BLaER1 treated with 17β-estradiol and CSF1 and Interleukin-3, amounts not matched to agents 10 nM and 100 nM (cell line): Measurements from ENCODE around the gene TFE3.

ENCODE experiments used
- H3K27ac ChIP-seq, 11 experiments: shearing (Covaris generic); formaldehyde crosslinking; 2 replicates each; pipeline ENCODE4 v1.8.1; 2022
- H3K27me3 ChIP-seq, 11 experiments: shearing (Covaris generic); formaldehyde crosslinking; 2 replicates each; pipeline ENCODE4 v1.8.1; 2022
- H3K36me3 ChIP-seq, 11 experiments: shearing (Covaris generic); formaldehyde crosslinking; 2 replicates each; pipeline ENCODE4 v1.8.1; 2022
- H3K4me1 ChIP-seq, 10 experiments: shearing (Covaris generic); formaldehyde crosslinking; 2 replicates each; pipeline ENCODE4 v1.8.1; 2022
- H3K4me2 ChIP-seq, 11 experiments: shearing (Covaris generic); formaldehyde crosslinking; 2 replicates each; pipeline ENCODE4 v1.8.1; 2022
- H3K4me3 ChIP-seq, 10 experiments: shearing (Covaris generic); formaldehyde crosslinking; 2 replicates each; pipeline ENCODE4 v1.8.1; 2022
- H3K9ac ChIP-seq, 11 experiments: shearing (Covaris generic); formaldehyde crosslinking; 2 replicates each; pipeline ENCODE4 v1.8.1; 2022
- H3K9me3 ChIP-seq, 11 experiments: shearing (Covaris generic); formaldehyde crosslinking; replicated peaks in 1 of 11; 2 replicates each; pipeline ENCODE4 v1.8.1; 2022
- H4K20me1 ChIP-seq, 11 experiments: shearing (Covaris generic); formaldehyde crosslinking; 2 replicates each; pipeline ENCODE4 v1.8.1; 2022
- Cebpa-rat ChIP-seq, 11 experiments: shearing (Covaris generic); IDR thresholded peaks; 2 replicates each; pipeline ENCODE4 v1.8.1; 2022

TFE3 gene

DNA sequence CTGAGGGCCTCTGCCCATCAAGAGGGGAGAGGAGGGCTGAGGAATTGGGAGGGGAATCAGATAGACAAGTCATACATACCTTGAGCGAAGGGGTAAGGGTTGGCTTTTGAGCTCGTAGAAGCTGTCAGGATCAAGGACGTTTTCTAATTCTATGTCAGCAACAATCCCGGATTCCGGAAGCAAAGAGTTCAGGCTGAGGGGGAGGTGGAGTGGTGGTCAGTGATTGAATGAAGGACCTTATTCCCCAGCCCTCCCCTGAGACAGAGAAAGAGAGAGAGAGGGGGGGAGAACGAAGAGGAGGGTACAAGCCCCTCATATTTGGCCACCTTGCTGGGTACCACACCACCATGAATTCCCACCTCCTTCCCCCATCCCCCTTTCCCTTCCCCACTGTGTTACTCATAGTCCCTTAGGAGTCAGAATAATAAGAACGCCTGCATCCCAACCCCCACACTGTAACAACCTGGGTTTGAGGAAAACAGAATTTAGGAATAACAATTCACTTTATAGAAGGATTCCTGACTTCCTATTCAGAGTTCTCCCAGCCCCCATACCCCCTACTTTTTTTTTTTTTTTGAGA is 2.7 kb downstream of the TFE3 start:
- no peak for TF ChIP-seq Cebpa-rat (IDR thresholded peaks at IDR 0.05)
- Histone ChIP-seq H3K27me3 (peaks cover 0 to 30% (median 17%) of the 10 kb centered on the region in 11 experiments; a peak in 12 of 22 replicates), H3K36me3 (peaks cover 27 to 42% (median 37%) of the 10 kb centered on the region in 11 experiments), H4K20me1 (peaks cover 0 to 17% (median 0%) of the 10 kb centered on the region in 11 experiments; a peak in 3 of 22 replicates), H3K4me2 (peak overlapping the region; percentile 71 to 91 (median 86)), H3K27ac (peak overlapping the region in 10 of 11 experiments; percentile 51 to 99 (median 94); a peak in 20 of 22 replicates), H3K9ac (peak overlapping the region; percentile 89 to 98 (median 94); a peak in 21 of 22 replicates), H3K4me1 (peaks cover 39 to 49% (median 42%) of the 10 kb centered on the region in 10 experiments), H3K9me3 (peaks cover 0 to 23% (median 2%) of the 10 kb centered on the region in 11 experiments; a peak in 7 of 22 replicates), H3K4me3 (peak overlapping the region in 9 of 10 experiments; percentile 32 to 89 (median 81); a peak in 16 of 20 replicates)

DNA sequence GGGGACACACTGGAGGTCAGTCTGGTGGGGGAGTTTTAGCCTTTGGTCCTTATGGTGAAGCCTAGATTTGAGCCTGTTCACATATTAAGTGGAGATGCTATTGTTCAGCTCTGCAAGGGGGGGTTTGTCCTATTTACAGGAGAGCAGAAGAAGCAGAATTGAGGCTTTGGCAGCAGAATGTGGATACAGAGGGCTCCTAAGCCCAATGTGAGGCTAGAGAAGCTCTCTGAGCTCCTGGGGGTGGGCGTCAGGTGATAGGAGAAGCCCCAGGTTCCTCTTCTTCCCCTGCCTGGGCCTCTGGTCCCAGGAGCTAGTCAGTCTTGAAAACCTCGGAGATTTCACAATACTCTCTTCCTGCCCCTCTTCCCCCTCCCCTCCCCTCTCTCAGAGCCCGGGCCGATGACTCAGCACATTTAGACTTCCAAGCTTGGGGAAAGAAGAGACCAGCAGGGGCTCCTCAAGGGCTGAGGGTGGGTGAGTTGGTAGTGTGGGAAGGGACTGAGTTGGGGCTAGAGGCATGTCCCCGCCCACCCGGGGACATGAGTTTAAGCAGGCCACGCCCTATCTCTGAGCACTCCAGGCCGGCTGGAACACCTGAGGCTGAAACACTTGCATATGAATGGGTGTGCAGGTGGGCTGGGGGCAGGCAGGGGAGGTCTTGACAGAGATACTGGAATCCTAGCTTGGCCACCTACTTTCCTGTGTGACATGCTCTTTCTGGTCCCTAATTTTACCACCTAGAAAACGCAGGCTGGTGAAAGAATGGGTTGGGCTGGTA is 3.4 kb downstream of the TFE3 start:
- Histone ChIP-seq H3K9ac (peak overlapping the region; percentile 79 to 97 (median 93)), H3K4me1 (peaks cover 39 to 49% (median 42%) of the 10 kb centered on the region in 10 experiments), H3K27me3 (peaks cover 0 to 32% (median 19%) of the 10 kb centered on the region in 11 experiments; a peak in 14 of 22 replicates), H3K36me3 (peaks cover 27 to 45% (median 38%) of the 10 kb centered on the region in 11 experiments), H3K27ac (peak overlapping the region in 10 of 11 experiments; percentile 51 to 99 (median 94); a peak in 21 of 22 replicates), H4K20me1 (peaks cover 0 to 17% (median 0%) of the 10 kb centered on the region in 11 experiments; a peak in 3 of 22 replicates), H3K4me3 (peak overlapping the region in 9 of 10 experiments; percentile 32 to 89 (median 81); a peak in 16 of 20 replicates), H3K4me2 (peak overlapping the region; percentile 71 to 91 (median 86)), H3K9me3 (peaks cover 0 to 23% (median 2%) of the 10 kb centered on the region in 11 experiments; a peak in 7 of 22 replicates)
- peak; percentile 36 to 90 (median 81); a peak in 16 of 22 replicates for TF ChIP-seq Cebpa-rat (IDR thresholded peaks at IDR 0.05)

DNA sequence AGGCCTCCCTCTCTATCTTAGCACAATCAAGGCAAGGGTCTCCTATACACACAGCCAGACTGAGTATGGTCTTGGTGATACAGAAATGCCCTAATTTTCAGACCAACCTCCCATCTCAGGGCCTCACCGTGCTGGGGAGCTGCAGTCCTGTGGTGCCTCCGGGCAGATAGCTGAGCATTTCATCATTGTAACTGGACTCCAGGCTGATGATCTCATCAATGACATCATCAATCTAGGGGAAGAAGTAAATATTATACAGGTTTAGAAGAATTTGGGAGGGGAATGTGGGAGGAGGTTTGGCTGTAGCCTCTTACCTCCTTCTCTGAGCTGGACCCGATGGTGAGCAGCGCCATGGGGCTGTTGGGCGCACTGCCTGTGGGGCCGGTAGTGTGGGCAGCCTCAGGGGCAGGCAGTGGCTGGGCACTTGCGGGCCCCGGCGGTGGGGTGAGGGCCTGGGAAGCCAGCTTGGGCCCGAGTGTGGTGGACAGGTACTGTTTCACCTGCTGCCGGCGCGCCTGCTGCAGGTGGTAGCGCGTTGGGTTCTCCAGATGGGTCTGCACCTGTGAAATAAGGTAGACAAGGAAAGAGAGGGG is 5.2 kb downstream of the TFE3 start:
- TF ChIP-seq Cebpa-rat (IDR thresholded peaks at IDR 0.05): no peak
- Histone ChIP-seq H3K27me3 (peaks cover 16 to 50% (median 35%) of the 10 kb centered on the region in 11 experiments; a peak in 19 of 22 replicates), H3K4me2 (peak overlapping the region in 8 of 11 experiments; percentile 80 to 91 (median 88); a peak in 12 of 22 replicates), H3K4me3 (no peak overlapping the region), H3K9me3 (peaks cover 0 to 10% (median 2%) of the 10 kb centered on the region in 11 experiments; a peak in 6 of 22 replicates), H3K4me1 (peaks cover 37 to 61% (median 52%) of the 10 kb centered on the region in 10 experiments), H4K20me1 (peaks cover 0 to 17% (median 0%) of the 10 kb centered on the region in 11 experiments; a peak in 5 of 22 replicates), H3K9ac (peak overlapping the region in 8 of 11 experiments; percentile 29 to 96 (median 92); a peak in 10 of 22 replicates), H3K27ac (peak overlapping the region in 9 of 11 experiments; percentile 91 to 99 (median 95); a peak in 18 of 22 replicates), H3K36me3 (peaks cover 44 to 63% (median 55%) of the 10 kb centered on the region in 11 experiments)

DNA sequence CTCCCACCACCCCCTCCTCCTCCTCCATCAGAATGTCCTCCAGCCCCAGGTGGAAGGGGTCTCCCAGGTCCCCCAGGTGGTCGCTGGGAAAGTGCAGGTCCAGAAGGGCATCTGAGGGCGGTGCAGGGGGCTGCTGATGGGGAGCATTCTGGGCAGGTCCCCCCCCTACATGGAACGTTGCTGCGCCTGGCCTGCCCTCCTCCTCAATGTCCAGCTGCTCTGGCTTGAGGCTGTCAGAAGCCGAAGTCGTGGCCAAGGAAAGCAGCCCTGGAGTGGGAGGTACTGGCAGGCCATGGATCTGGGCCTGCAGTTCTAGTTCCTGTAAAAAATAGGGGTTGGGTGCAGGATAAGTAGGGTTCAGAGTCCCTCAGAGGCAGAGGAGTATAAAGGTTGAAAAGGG is 12.9 kb downstream of the TFE3 start:
- Histone ChIP-seq H3K4me1 (peaks cover 0 to 24% (median 10%) of the 10 kb centered on the region in 10 experiments; a peak in 10 of 20 replicates), H4K20me1 (peaks cover 0 to 60% (median 9%) of the 10 kb centered on the region in 11 experiments; a peak in 11 of 22 replicates), H3K9me3 (no peaks in the 10 kb centered on the region; a peak in 2 of 22 replicates), H3K27me3 (peaks cover 20 to 70% (median 52%) of the 10 kb centered on the region in 11 experiments; a peak in 20 of 22 replicates), H3K4me3 (no peak overlapping the region), H3K9ac (no peak overlapping the region), H3K27ac (no peak overlapping the region), H3K36me3 (peaks cover 27 to 93% (median 52%) of the 10 kb centered on the region in 11 experiments), H3K4me2 (no peak overlapping the region)
- no peak for TF ChIP-seq Cebpa-rat (IDR thresholded peaks at IDR 0.05)

DNA sequence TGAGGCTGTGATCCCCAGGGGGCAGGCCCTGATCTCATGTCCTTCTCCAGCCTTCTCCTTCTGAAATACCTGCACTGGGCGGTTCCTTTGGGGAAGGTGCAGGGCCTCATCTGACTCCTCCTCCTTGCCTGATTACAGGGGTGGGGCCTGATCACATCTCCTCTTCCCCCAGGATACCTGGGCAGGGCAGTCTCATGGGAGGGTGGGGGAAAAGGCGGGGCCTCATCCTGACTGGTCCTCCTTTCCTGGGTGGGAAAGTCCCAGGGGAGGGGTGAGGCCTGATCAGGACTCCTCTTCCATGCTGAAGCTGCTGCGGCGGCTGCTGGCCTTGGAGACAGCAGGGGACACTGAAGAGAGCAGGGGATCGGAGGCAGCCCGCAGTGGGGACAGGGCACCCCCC is 13.3 kb downstream of the TFE3 start:
- Histone ChIP-seq H3K9ac (no peak overlapping the region), H3K4me1 (peaks cover 0 to 24% (median 10%) of the 10 kb centered on the region in 10 experiments; a peak in 10 of 20 replicates), H4K20me1 (peaks cover 0 to 60% (median 9%) of the 10 kb centered on the region in 11 experiments; a peak in 11 of 22 replicates), H3K4me3 (no peak overlapping the region), H3K36me3 (peaks cover 27 to 95% (median 55%) of the 10 kb centered on the region in 11 experiments), H3K27ac (no peak overlapping the region), H3K27me3 (peaks cover 20 to 70% (median 54%) of the 10 kb centered on the region in 11 experiments; a peak in 20 of 22 replicates), H3K4me2 (no peak overlapping the region), H3K9me3 (peaks cover 0 to 3% (median 0%) of the 10 kb centered on the region in 11 experiments; a peak in 3 of 22 replicates)
- no peak for TF ChIP-seq Cebpa-rat (IDR thresholded peaks at IDR 0.05)

DNA sequence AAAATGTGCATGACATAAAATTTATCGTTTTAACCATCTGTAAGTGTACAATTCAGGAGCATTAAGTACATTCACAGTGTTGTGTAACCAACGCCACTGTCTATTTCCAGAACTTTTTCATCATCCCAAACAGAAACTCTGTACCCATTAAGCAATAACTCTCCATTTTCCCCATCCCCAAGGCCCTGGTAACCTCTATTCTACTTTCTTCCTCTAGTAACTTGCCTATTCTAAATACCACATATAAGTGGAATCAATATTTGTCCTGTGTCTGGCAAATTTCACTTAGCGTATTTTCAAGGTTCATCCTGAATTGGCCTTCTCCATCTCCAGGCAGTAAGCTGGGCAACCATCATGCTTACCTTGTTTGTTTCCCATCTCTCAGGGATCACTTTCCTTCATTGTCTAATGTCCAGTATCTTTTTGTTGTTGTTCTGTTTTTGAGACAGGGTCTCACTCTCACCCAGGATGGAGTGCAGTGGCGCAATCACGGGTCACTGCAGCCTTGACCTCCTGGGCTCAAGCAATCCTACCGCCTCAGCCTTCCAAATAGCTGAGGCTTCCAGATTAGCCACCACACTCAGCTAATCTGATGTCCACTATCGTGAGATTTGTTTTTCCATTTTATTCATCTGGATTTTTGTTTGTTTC is 23.4 kb downstream of the TFE3 start:
- H3K9ac ChIP-seq: no peak overlapping the region
- H3K4me1 ChIP-seq: no peaks in the 10 kb centered on the region; a peak in 1 of 20 replicates
- H3K9me3 ChIP-seq: peaks cover 0 to 4% (median 0%) of the 10 kb centered on the region in 11 experiments; a peak in 6 of 22 replicates
- peaks cover 0 to 42% (median 32%) of the 10 kb centered on the region in 11 experiments; a peak in 14 of 22 replicates for H3K27me3 ChIP-seq
- TF ChIP-seq Cebpa-rat (IDR thresholded peaks at IDR 0.05): no peak
- H3K4me3 ChIP-seq: no peak overlapping the region
- peaks cover 0 to 10% (median 3%) of the 10 kb centered on the region in 11 experiments; a peak in 6 of 22 replicates for H3K36me3 ChIP-seq
- no peaks in the 10 kb centered on the region for H4K20me1 ChIP-seq
- H3K27ac ChIP-seq: no peak overlapping the region
- no peak overlapping the region; a peak in 1 of 22 replicates for H3K4me2 ChIP-seq

DNA sequence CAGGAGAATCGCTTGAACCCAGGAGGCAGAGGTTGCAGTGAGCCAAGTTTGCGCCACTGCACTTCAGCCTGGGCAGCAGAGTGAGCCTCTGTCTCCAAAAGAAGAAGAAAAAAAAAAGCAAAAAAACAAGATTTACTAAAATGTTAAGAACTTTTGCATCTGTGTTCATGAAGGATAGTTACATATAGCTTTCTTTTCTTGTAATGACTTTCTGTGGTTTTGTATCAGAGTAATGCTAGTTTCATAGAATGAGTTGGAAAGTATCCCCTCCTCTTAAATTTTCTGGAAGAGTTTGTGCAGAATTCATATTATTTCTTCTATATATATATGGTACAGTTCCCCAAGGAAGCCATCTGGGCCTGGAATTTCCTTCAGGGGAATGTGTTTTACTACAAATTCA is 24.1 kb downstream of the TFE3 start:
- no peaks in the 10 kb centered on the region; a peak in 1 of 22 replicates for H3K9me3 ChIP-seq
- 0 out of 22 replicates have a peak, but pooled peaks cover 0 to 3% (median 0%) of the 10 kb centered on the region in 11 experiments for H3K36me3 ChIP-seq
- H3K4me3 ChIP-seq: no peak overlapping the region
- peaks cover 0 to 36% (median 25%) of the 10 kb centered on the region in 11 experiments; a peak in 14 of 22 replicates for H3K27me3 ChIP-seq
- H4K20me1 ChIP-seq: no peaks in the 10 kb centered on the region
- no peak overlapping the region for H3K4me2 ChIP-seq
- H3K9ac ChIP-seq: no peak overlapping the region
- H3K4me1 ChIP-seq: no peaks in the 10 kb centered on the region; a peak in 1 of 20 replicates
- TF ChIP-seq Cebpa-rat (IDR thresholded peaks at IDR 0.05): no peak
- H3K27ac ChIP-seq: no peak overlapping the region
